ENCODE data around the gene PTPRT.

- TF ChIP-seq RAD21 (IDR thresholded peaks at IDR 0.05; ENCODE audit: low read length) (no peak), EP300 (IDR thresholded peaks at IDR 0.05; ENCODE audit: borderline replicate concordance in 1 of 2, low read depth in 1 of 2, low read length in 1 of 2) (no peak), SMC3 (IDR thresholded peaks at IDR 0.05; ENCODE audit: low read depth, low read length) (no peak), CTCF (IDR thresholded peaks at IDR 0.05) (no peak), MEF2A (IDR thresholded peaks at IDR 0.05; ENCODE audit: borderline replicate concordance, low read depth) (no peak), POLR2AphosphoS5 (IDR thresholded peaks at IDR 0.05; ENCODE audit: low read depth, low read length) (no peak), ELF1 (IDR thresholded peaks at IDR 0.05) (no peak)
These were observed 687.1 kb downstream of the PTPRT start for GRCh38 chr20:42502591-42502990.

Data from SK-N-SH (cell line).